GM19452 (cell line): Measurements from ENCODE around the gene FYN.

Experiments used
- ATAC-seq: cut with Tn5 transposase; IDR thresholded peaks from one replicate; pipeline ENCODE4 v1.9.1; 2021; ENCODE audit not compliant: unreplicated experiment

FYN gene

DNA sequence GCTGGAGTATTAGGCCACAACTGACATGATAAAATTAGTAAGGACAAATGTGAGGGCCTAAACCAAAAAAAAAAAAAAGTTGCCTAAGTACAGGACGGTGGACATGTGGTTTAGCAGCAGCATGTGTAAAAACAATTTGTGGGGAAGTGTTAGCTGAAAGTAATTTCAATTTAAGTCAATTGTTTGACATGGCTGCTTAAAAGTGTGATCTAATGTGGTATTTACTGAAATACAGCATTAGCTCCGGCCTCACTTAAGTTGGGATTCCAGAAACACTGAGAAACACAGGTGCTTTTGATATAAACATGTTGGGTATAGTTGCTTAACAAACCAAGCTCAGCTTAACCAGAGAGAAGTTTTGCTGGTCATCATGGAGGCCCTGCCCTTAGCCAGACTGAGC lies 119.7 kb downstream of the FYN start:
- ATAC-seq, result no peak

DNA sequence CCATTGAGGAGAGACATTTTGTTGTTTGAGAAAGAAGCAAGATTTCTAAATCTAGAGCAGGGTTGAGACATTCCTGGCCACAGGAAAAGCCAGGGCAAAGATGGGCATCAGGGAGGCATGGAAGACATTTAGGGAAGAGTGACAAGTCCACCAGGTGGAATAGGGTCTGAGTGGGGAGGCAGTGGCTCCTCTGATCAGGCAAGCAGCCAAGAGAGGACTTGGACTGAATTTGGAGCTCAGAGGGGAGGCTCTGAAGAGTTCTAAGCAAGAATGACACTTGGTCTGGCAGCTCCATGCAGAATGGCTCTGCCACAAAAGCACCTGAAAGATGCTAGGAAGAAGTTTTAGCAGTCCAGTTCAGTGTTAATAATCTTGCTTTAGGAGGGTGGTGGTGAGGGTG lies 120.8 kb downstream of the FYN start:
- ATAC-seq, result no peak

GRCh38 chr6:111750753-111751673 lies 122.2 kb downstream of the FYN start:
- peak; percentile 95 for ATAC-seq

- ATAC-seq, result no peak
Measured at GRCh38 chr6:111750153-111750552, 123.1 kb downstream of the FYN start.

- no peak for ATAC-seq
Measured at GRCh38 chr6:111748231-111748647, 125.0 kb downstream of the FYN start.

DNA sequence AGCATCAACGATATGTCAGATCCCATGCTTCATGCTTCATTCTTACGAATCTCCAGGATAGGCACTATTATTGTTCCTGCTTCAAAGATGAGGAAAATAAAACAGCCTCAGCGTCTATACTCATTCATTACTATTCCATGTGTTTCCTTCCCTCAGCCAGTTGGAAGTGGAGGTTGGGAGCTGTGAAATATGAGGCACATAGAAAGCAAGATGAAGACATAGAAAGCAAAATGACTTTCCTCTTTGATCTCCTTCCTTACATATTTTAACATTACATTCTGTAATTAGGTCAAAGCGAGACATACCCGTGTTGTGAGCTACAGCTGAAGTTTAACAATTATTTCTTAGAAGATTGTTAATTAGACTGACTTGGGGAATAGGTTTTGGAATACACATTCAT lies 125.4 kb downstream of the FYN start:
- ATAC-seq, result no peak

- ATAC-seq, result no peak
Measured at GRCh38 chr6:111747396-111747795, 125.9 kb downstream of the FYN start.

- ATAC-seq, result no peak
Measured at GRCh38 chr6:111746983-111747382, 126.3 kb downstream of the FYN start.

DNA sequence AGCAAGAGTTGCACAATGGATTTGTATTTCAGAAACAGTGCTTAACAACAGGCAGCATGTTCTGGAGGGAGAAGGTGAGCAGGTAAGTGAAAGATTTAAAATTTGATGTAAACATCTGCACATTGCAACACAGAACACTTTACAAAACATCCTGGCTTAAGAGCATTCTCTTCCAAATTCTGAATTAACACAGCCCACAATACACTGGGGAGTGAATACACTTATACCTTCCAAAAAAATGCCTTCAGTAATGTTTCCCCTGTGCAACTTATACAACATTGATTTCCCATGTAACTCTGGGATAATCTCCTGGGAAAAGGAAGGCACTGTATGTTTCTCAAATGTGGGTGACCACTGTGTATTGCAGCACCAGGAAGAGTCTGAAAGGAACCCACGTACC lies 127.6 kb downstream of the FYN start:
- no peak for ATAC-seq

DNA sequence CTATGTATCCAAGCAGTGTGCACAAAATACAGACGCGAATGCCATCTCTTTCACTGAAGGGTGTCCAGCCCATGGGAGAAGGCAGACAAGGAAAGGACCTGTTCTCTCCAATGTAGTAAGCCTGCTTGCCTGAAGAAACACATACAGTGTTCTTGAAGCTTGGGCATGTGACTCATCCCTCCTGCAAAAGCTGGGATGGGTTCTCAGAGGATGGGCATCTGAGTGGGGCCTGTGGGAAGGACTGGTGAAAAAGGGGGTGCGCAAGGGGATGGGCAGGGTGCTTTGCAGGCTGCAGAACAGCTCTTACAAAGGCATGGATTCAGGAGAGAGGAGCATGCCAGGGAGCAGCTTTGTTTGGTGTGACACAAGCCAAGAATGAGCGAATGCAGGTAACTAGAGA lies 128.1 kb downstream of the FYN start:
- no peak for ATAC-seq

GRCh38 chr6:111743862-111744692 lies 129.2 kb downstream of the FYN start:
- no peak for ATAC-seq

DNA sequence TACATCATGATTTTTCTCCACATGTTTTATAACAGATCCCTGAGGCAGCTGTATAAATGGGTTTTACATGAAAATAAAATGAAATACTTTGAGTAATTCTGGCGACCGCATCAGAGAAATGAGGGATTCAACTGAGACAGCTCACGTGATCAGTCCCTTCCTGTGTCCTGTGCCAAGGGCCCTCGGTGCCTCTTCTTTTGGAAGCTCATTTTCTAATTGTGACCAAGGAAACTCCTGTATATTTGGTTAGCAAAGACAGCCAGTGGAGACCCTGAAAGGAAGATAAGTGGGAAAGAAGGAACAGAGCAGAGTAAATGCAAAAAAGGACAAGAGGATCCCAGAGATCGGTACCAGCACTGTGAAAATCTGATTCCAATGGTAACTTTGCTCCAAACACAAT lies 129.9 kb downstream of the FYN start:
- no peak for ATAC-seq

DNA sequence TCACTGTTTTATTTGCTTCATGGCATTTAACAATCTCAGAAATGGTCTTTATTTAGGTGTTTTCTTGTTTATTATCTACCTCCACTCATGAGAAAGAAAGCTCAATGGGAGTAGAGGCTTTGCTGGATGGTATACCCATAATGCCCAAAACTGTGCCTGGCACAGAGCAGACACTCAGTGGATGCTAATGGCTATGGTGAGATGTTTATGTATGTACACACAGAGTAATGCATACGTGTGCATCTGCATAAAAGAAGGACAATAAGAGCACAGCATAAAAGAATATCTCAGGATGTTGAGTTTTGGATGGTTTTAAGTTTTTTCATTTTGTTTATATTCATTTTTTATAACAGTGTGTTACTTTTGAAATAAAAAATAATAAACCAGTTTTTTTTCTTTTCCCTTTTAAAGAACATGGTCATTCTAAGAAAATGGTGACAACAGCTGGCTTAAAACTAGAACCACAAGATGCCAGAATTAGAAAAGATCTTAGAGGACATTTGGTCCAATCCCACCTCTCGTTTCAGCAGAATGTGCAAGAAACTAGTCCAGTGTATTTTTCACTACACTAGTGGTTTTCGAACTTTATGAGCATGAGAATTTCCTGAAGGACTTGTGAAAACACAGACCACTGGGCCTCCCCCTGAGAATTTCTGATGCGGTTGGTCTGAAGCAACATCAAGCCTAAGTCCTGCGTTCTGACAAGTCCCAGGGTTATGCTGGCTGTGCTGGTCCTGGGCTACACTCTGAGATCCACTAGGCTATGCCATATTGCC lies 131.9 kb downstream of the FYN start:
- peak; percentile 62 for ATAC-seq

- no peak for ATAC-seq
Measured at GRCh38 chr6:111740506-111740905, 132.7 kb downstream of the FYN start.

DNA sequence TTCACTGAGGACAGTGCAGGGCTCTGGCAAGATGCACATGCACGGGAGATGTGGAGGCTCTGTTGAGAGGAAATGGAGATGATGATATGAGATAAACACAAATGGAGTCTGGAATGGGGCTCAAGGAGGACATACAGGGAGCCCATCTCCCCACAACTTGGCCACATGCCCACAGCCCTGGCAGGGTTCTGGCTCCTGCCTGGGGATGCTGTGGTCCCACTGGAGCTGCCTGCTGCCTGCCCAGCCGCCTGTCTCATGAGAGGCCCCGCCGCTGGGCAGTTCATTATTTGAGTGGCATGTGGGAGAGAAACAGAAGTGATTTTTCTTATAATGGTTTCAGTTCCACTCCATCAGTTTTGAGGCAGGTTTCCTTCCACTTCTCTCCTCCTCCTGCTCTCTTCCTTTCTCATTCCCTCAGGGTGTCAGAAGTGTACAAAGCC lies 134.0 kb downstream of the FYN start:
- peak; percentile 33 for ATAC-seq

DNA sequence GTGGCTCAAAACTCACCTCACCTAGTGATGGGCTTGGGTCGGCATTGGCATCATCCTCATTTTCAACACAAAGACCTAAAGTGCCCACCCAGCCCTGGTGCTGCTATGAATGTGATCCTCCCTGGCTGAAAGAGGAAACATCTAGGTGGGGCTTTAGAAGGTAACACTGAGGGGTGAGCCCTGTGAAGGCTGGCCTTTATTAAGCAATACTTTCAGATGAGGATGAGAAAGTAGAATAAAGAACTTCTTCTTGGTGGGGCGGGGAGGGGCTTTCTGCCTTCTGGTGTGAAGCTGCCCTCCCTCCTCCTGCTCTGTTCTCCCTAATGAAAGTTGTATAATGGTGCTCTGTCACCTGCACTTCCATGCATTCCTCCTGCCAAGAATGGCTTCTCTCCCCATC lies 134.6 kb downstream of the FYN start:
- ATAC-seq, result no peak

DNA sequence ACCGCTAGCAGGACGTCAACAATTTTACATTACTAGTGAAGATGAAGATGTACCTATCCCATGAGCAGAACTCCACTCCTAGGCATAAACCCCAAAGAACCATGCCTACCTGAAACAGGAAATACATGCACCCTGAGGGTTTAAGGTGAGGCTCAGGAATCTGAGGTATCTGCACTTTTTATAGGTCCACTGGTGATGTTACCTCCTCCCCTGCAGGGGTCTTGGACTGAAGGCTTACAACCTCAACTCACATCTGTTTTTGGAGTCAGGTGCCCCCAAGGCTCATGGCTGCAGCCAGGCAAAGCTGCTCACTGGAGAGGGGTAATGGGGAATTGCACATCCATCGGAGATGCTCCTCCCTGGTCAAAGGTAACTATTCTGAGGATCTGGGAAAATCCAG lies 135.1 kb downstream of the FYN start:
- ATAC-seq, result no peak

DNA sequence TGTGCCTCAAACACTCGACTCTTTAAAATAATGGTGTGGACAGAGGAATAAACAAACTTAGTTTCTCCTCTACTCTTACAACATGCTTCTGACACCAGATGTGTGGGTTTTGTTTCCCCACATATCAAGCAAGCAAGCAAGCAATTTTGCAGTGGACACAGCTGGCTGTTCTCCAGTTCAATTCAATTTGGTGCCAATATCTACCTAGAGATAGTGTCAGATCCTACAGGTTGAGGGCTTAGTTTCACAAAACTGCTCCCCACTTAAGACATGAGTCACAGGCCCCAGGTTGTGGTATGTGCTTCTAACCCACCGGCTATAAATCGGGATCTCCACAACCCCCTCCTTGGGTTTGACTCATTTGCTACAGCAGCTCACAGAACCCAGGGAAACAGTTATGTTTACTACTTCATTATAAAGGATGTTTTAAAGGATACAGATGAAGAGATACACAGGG lies 136.2 kb downstream of the FYN start:
- ATAC-seq, result no peak

- no peak for ATAC-seq
Measured at GRCh38 chr6:111736005-111736608, 137.1 kb downstream of the FYN start.
